DMS79 (cell line): ENCODE results near the gene CEBPG.

Source experiments
- DNase-seq: peaks from one replicate; lab custom pipeline; 2025; lab: John Stamatoyannopoulos, UW

The CEBPG gene

GRCh38 chr19:33394723-33395560 is 21.4 kb downstream of the CEBPG start:
- no peak for DNase-seq

GRCh38 chr19:33395561-33396550 is 22.3 kb downstream of the CEBPG start:
- DNase-seq: no peak

- no peak for DNase-seq
Measured at GRCh38 chr19:33396701-33397535, 23.4 kb downstream of the CEBPG start.

- no peak for DNase-seq
Measured at GRCh38 chr19:33397536-33398360, 24.2 kb downstream of the CEBPG start.

GRCh38 chr19:33398361-33399060 is 25.0 kb downstream of the CEBPG start:
- no peak for DNase-seq

GRCh38 chr19:33399081-33399744 is 25.7 kb downstream of the CEBPG start:
- no peak for DNase-seq

- no peak for DNase-seq
Measured at GRCh38 chr19:33399745-33400681, 26.5 kb downstream of the CEBPG start.

- no peak for DNase-seq
Measured at GRCh38 chr19:33400856-33401682, 27.6 kb downstream of the CEBPG start.

- DNase-seq: no peak
Measured at GRCh38 chr19:33401683-33402420, 28.3 kb downstream of the CEBPG start.

GRCh38 chr19:33402421-33403220 is 29.1 kb downstream of the CEBPG start:
- DNase-seq: no peak

GRCh38 chr19:33403221-33403972 is 29.9 kb downstream of the CEBPG start:
- no peak for DNase-seq

- DNase-seq: no peak
Measured at GRCh38 chr19:33403973-33404304, 30.4 kb downstream of the CEBPG start.

GRCh38 chr19:33404506-33405253 is 31.2 kb downstream of the CEBPG start:
- DNase-seq: no peak

- no peak for DNase-seq
Measured at GRCh38 chr19:33405254-33405552, 31.7 kb downstream of the CEBPG start.
